Liver (tissue), 9 donors: ENCODE data around the gene AVEN. TPM values are rescaled to one million over a fixed set of nuclear protein-coding genes. Genes with fewer than 3 reads are reported as not detected.

Experiments used
- DNase-seq: peaks from one replicate; pipeline ENCODE4 v3.0.0-alpha.2; 2017; ENCODE audit warnings: low spot score
- H3K27ac ChIP-seq, 2 donors: one replicate each; pipeline ENCODE4 v1.7.0; 2013; ENCODE audit warnings: inconsistent platforms in 2 of 2, low read length in 2 of 2, control low read depth in 1 of 2, low read depth in 1 of 2, mild to moderate bottlenecking in 1 of 2
- H3K27me3 ChIP-seq, 4 donors: one replicate each; pipeline versions ENCODE4 v1.6.1 to v1.7.0; 2013; ENCODE audit warnings: low read length in 3 of 4, inconsistent platforms in 1 of 4, mild to moderate bottlenecking in 1 of 4, moderate library complexity in 1 of 4; ENCODE audit not compliant: control insufficient read depth in 4 of 4, insufficient read depth in 4 of 4
- H3K36me3 ChIP-seq, 4 donors: one replicate each; pipeline versions ENCODE4 v1.6.1 to v1.7.0; 2013; ENCODE audit warnings: low read length in 3 of 4, mild to moderate bottlenecking in 3 of 4, low read depth in 1 of 4, moderate library complexity in 1 of 4; ENCODE audit not compliant: control insufficient read depth in 4 of 4, insufficient read depth in 3 of 4
- H3K4me1 ChIP-seq, 4 donors: one replicate each; pipeline versions ENCODE4 v1.6.1 to v1.7.0; 2013; ENCODE audit warnings: low read length in 3 of 4, mild to moderate bottlenecking in 3 of 4, moderate library complexity in 1 of 4; ENCODE audit not compliant: control insufficient read depth in 4 of 4, insufficient read depth in 4 of 4
- H3K4me3 ChIP-seq, 3 donors: one replicate each; pipeline versions ENCODE4 v1.6.1 to v1.7.0; 2013; ENCODE audit warnings: low read length in 3 of 3, control low read depth in 1 of 3, low read depth in 1 of 3, mild to moderate bottlenecking in 1 of 3
- H3K9ac ChIP-seq, 2 donors: one replicate each; pipeline ENCODE4 v1.7.0; 2013; ENCODE audit warnings: low read length in 2 of 2, mild to moderate bottlenecking in 2 of 2, moderate library complexity in 2 of 2, control low read depth in 1 of 2, low read depth in 1 of 2
- H3K9me3 ChIP-seq, 4 donors: one replicate each; pipeline versions ENCODE4 v1.6.1 to v1.7.0; 2013; ENCODE audit warnings: low read length in 3 of 4; ENCODE audit not compliant: control insufficient read depth in 4 of 4
- CTCF ChIP-seq: fragments of 150-350 bp; IDR thresholded peaks from 2 replicates; pipeline ENCODE4 v1.5.1; 2017; ENCODE audit warnings: improper control_type of control experiment, low read depth, low read length; ENCODE audit not compliant: missing input control
- EGR1 ChIP-seq, 2 donors: IDR thresholded peaks; 2 replicates each; pipeline ENCODE4 v1.6.1; 2016 to 2018; ENCODE audit warnings: antibody characterized with exemption in 2 of 2, low read depth in 2 of 2
- FOXA1 ChIP-seq: IDR thresholded peaks from 2 replicates; pipeline ENCODE4 v1.6.1; 2016; ENCODE audit warnings: antibody characterized with exemption
- FOXA2 ChIP-seq: IDR thresholded peaks from 2 replicates; pipeline ENCODE4 v1.6.1; 2016; ENCODE audit warnings: antibody characterized with exemption
- GABPA ChIP-seq, 2 donors: IDR thresholded peaks in 1 of 2; conservative IDR thresholded peaks in 1 of 2; 2 replicates each; pipeline ENCODE4 v1.6.1; 2016; ENCODE audit warnings: antibody characterized with exemption in 2 of 2, mild to moderate bottlenecking in 1 of 2, moderate library complexity in 1 of 2
- HNF4A ChIP-seq, 2 donors: conservative IDR thresholded peaks; 2 replicates each; pipeline ENCODE4 v1.6.1; 2016; ENCODE audit warnings: antibody characterized with exemption in 2 of 2, mild to moderate bottlenecking in 2 of 2
- JUND ChIP-seq, 2 donors: IDR thresholded peaks; 2 replicates each; pipeline ENCODE4 v1.6.1; 2016; ENCODE audit warnings: antibody characterized with exemption in 2 of 2
- MAX ChIP-seq: IDR thresholded peaks from 2 replicates; pipeline ENCODE4 v1.6.1; 2016; ENCODE audit warnings: antibody characterized with exemption
- NR2F2 ChIP-seq: IDR thresholded peaks from 2 replicates; pipeline ENCODE4 v1.6.1; 2016; ENCODE audit warnings: antibody characterized with exemption
- RAD21 ChIP-seq, 2 donors: IDR thresholded peaks; 2 replicates each; pipeline ENCODE4 v1.6.1; 2016; ENCODE audit warnings: antibody characterized with exemption in 2 of 2, mild to moderate bottlenecking in 2 of 2
- RXRA ChIP-seq, 2 donors: IDR thresholded peaks; 2 replicates each; pipeline ENCODE4 v1.6.1; 2017 to 2018; ENCODE audit warnings: antibody characterized with exemption in 2 of 2, mild to moderate bottlenecking in 1 of 2
- SP1 ChIP-seq: IDR thresholded peaks from 2 replicates; pipeline ENCODE4 v1.6.1; 2018; ENCODE audit warnings: antibody characterized with exemption, mild to moderate bottlenecking
- TAF1 ChIP-seq: conservative IDR thresholded peaks from 2 replicates; pipeline ENCODE4 v1.6.1; 2016; ENCODE audit warnings: antibody characterized with exemption, mild to moderate bottlenecking
- whole genome bisulfite sequencing: extraction: QIAGEN DNeasy Blood & Tissue Kit; methylation state at CpG from one replicate; pipeline ENCODE4 v1.1.7; 2013; 5-methylcytosine and 5-hydroxymethylcytosine counted together
- polyA plus RNA-seq, 2 donors: library from polyadenylated mRNA; stranded (reverse) in 1 of 2; unstranded in 1 of 2; fragments of 200-250 nt in 1 of 2; fragments of >200 nt in 1 of 2; fragmentation: Nextera tagmentation in 1 of 2; extraction: Ambion mirVana in 1 of 2; gene quantifications; one replicate each; pipeline versions ENCODE4 v1.2.1 to v1.2.3, GENCODE V29; 2013 to 2015
- total RNA-seq, 2 donors: library from RNA; depleted of rRNA; stranded (reverse); fragments of >200 nt; gene quantifications; one replicate each; pipeline ENCODE4 v1.2.3, GENCODE V29; 2014
- TF ChIP-seq, protein P1 (sequence below): IDR thresholded peaks from 2 replicates; pipeline ENCODE4 v1.6.1; 2016; ENCODE audit warnings: antibody characterized with exemption, mild to moderate bottlenecking
- TF ChIP-seq, protein P2 (sequence below): IDR thresholded peaks from 2 replicates; pipeline ENCODE4 v1.6.1; 2016; ENCODE audit warnings: antibody characterized with exemption
- donor health status: healthy.
- donor health status: healthy.
- donor health status: healthy.
- donor health status: healthy.
- donor health status: healthy.

The AVEN gene
- total and polyA plus RNA-seq, 4 donors, result 5.3 to 12.4 (median 7.0) TPM

DNA sequence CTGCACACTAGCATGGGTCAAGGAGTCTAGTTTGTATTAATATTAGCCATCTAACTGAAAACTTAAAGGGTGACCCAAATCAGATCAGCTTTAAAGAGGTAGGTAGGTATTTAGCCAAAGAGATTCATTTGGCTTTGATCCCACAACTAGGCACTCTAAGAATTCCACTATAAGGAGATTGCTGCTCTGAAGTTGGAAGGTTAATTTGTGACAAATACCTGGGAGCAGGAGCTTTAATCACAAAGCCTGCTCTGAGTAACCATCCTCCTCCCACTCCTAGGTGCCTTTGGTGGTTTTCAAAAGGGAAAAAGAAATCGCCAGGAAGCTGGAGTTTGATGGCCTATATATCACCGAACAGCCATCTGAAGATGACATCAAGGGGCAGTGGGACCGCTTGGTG, 191.0 kb downstream of the AVEN start:
- no peaks in the 10 kb centered on the region for H3K36me3 ChIP-seq
- H3K27me3 ChIP-seq, result no peaks in the 10 kb centered on the region
- H3K9me3 ChIP-seq, result no peaks in the 10 kb centered on the region
- DNase-seq, result no peak
- no peak overlapping the region for H3K27ac ChIP-seq
- H3K9ac ChIP-seq, result no peak overlapping the region
- no peak for TF ChIP-seq TAF1
- no peak for TF ChIP-seq FOXA2
- no peak for TF ChIP-seq HNF4A (conservative IDR thresholded peaks at IDR 0.05)
- TF ChIP-seq NR2F2, result no peak
- TF ChIP-seq SP1, result no peak
- TF ChIP-seq MAX, result no peak
- TF ChIP-seq RAD21 (IDR thresholded peaks at IDR 0.05), result no peak
- no peak for TF ChIP-seq FOXA1
- no peak for TF ChIP-seq GABPA (IDR thresholded peaks at IDR 0.05 in 1 of 2, conservative IDR thresholded peaks at IDR 0.05 in 1 of 2)
- TF ChIP-seq CTCF, result no peak
- no peak for TF ChIP-seq RXRA (IDR thresholded peaks at IDR 0.05)
- TF ChIP-seq, protein P1, sequence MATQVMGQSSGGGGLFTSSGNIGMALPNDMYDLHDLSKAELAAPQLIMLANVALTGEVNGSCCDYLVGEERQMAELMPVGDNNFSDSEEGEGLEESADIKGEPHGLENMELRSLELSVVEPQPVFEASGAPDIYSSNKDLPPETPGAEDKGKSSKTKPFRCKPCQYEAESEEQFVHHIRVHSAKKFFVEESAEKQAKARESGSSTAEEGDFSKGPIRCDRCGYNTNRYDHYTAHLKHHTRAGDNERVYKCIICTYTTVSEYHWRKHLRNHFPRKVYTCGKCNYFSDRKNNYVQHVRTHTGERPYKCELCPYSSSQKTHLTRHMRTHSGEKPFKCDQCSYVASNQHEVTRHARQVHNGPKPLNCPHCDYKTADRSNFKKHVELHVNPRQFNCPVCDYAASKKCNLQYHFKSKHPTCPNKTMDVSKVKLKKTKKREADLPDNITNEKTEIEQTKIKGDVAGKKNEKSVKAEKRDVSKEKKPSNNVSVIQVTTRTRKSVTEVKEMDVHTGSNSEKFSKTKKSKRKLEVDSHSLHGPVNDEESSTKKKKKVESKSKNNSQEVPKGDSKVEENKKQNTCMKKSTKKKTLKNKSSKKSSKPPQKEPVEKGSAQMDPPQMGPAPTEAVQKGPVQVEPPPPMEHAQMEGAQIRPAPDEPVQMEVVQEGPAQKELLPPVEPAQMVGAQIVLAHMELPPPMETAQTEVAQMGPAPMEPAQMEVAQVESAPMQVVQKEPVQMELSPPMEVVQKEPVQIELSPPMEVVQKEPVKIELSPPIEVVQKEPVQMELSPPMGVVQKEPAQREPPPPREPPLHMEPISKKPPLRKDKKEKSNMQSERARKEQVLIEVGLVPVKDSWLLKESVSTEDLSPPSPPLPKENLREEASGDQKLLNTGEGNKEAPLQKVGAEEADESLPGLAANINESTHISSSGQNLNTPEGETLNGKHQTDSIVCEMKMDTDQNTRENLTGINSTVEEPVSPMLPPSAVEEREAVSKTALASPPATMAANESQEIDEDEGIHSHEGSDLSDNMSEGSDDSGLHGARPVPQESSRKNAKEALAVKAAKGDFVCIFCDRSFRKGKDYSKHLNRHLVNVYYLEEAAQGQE, result no peak
- TF ChIP-seq EGR1 (IDR thresholded peaks at IDR 0.05; ENCODE audit: low read depth in 2 of 2), result no peak
- TF ChIP-seq, protein P2, sequence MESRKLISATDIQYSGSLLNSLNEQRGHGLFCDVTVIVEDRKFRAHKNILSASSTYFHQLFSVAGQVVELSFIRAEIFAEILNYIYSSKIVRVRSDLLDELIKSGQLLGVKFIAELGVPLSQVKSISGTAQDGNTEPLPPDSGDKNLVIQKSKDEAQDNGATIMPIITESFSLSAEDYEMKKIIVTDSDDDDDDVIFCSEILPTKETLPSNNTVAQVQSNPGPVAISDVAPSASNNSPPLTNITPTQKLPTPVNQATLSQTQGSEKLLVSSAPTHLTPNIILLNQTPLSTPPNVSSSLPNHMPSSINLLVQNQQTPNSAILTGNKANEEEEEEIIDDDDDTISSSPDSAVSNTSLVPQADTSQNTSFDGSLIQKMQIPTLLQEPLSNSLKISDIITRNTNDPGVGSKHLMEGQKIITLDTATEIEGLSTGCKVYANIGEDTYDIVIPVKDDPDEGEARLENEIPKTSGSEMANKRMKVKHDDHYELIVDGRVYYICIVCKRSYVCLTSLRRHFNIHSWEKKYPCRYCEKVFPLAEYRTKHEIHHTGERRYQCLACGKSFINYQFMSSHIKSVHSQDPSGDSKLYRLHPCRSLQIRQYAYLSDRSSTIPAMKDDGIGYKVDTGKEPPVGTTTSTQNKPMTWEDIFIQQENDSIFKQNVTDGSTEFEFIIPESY, result no peak
- H3K4me3 ChIP-seq, result no peak overlapping the region
- WGBS, result 95% methylated on average over 3 of the region's 3 CpGs
- H3K4me1 ChIP-seq, result no peaks in the 10 kb centered on the region

DNA sequence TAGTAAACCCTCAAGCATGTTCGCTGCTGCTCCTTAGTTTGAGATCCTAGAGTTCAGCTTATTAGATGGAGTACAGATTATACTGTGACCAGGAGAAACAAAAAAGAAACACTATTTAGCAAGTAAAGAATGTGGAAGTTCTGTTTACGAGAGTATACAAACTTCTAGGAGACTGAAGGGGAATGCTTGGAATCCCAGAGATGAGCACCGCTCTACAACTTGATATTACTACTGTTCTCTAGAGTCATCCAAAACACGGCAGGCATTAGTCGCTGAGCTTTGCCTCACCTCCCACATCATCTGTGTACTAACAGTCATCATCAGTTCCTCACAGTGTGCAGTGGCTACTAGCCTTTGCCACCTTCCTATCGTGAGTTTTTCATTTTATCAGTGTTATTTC, 192.1 kb downstream of the AVEN start:
- TF ChIP-seq JUND (IDR thresholded peaks at IDR 0.05) (no peak), GABPA (IDR thresholded peaks at IDR 0.05 in 1 of 2, conservative IDR thresholded peaks at IDR 0.05 in 1 of 2) (no peak), RXRA (IDR thresholded peaks at IDR 0.05) (no peak), TAF1 (no peak), NR2F2 (no peak)
- TF ChIP-seq, protein P2, result no peak
- TF ChIP-seq, protein P1, result no peak
- Histone ChIP-seq H3K9ac (no peak overlapping the region), H3K36me3 (no peaks in the 10 kb centered on the region), H3K4me3 (no peak overlapping the region), H3K27me3 (no peaks in the 10 kb centered on the region), H3K27ac (no peak overlapping the region), H3K4me1 (no peaks in the 10 kb centered on the region), H3K9me3 (no peaks in the 10 kb centered on the region)
- WGBS, result 78% methylated on average over 6 of the region's 6 CpGs
- no peak for DNase-seq
